Sigmoid colon (tissue), 7 donors: ENCODE measurements around the gene RTL3. TPM values are rescaled to one million over a fixed set of nuclear protein-coding genes. Genes with fewer than 3 reads are reported as not detected.

ENCODE experiments used
- DNase-seq: peaks from one replicate; pipeline ENCODE4 v3.0.0-alpha.2; 2019
- H3K27ac ChIP-seq, 4 donors: fragments of 200-600 bp; sonication (generic); one replicate each; pipeline ENCODE4 v1.5.1; 2016 to 2019; ENCODE audit warnings: mild to moderate bottlenecking in 1 of 4
- H3K27me3 ChIP-seq, 3 donors: fragments of 200-600 bp; sonication (generic); one replicate each; pipeline ENCODE4 v1.5.1; 2019; ENCODE audit warnings: mild to moderate bottlenecking in 1 of 3
- H3K36me3 ChIP-seq, 4 donors: fragments of 200-600 bp; sonication (generic); one replicate each; pipeline ENCODE4 v1.5.1; 2016 to 2019
- H3K4me1 ChIP-seq, 4 donors: fragments of 200-600 bp; sonication (generic); one replicate each; pipeline ENCODE4 v1.5.1; 2017 to 2019
- H3K4me3 ChIP-seq, 4 donors: fragments of 200-600 bp; sonication (generic); one replicate each; pipeline ENCODE4 v1.5.1; 2017 to 2019; ENCODE audit warnings: mild to moderate bottlenecking in 2 of 4, moderate library complexity in 1 of 4
- H3K9me3 ChIP-seq, 4 donors: fragments of 200-600 bp in 3 of 4; sonication (generic) in 3 of 4; one replicate each; pipeline versions ENCODE4 v1.5.1 to v1.6.1; 2013 to 2019
- EP300 ChIP-seq, 4 donors: sonication (generic); formaldehyde crosslinking; IDR thresholded peaks; one replicate each; pipeline ENCODE4 v1.6.1; 2017; ENCODE audit warnings: antibody characterized with exemption in 4 of 4
- POLR2A ChIP-seq, 2 donors: fragments of 450-650 bp; IDR thresholded peaks; one replicate each; pipeline ENCODE4 v1.6.1; 2016; ENCODE audit warnings: antibody characterized with exemption in 2 of 2, mild to moderate bottlenecking in 2 of 2, moderate library complexity in 2 of 2
- POLR2AphosphoS5 ChIP-seq, 4 donors: sonication (generic); formaldehyde crosslinking; IDR thresholded peaks; one replicate each; pipeline ENCODE4 v1.6.1; 2017; ENCODE audit warnings: antibody characterized with exemption in 4 of 4
- WGBS, 2 donors: extraction: QIAGEN DNeasy Blood & Tissue Kit; methylation state at CpG; one replicate each; pipeline ENCODE4 v1.1.7; 2013; 5-methylcytosine and 5-hydroxymethylcytosine counted together
- intact Hi-C: fragments of 100-400 bp; cut with DNase I; formaldehyde crosslinking; loops from one replicate; pipeline ENCODE4 v1.15.1; 2023
- polyA plus RNA-seq, 3 donors: library from polyadenylated mRNA; stranded (reverse); fragments of 200-250 nt; gene quantifications; one replicate each; pipeline ENCODE4 v1.2.3, GENCODE V29; 2013
- total RNA-seq, 4 donors: library from RNA; depleted of rRNA; stranded (reverse); fragments of >200 nt; gene quantifications; one replicate each; pipeline ENCODE4 v1.1.0, GENCODE V29; 2016
- TF ChIP-seq, protein P1 (sequence below), 4 experiments: fragments of 450-650 bp in 3 of 4; fragments of 200-600 bp in 1 of 4; IDR thresholded peaks; one replicate each; pipeline ENCODE4 v1.5.1; 2016 to 2019; ENCODE audit warnings: antibody characterized with exemption in 4 of 4, mild to moderate bottlenecking in 3 of 4, moderate library complexity in 2 of 4
- donor health status: healthy with polysubstance abuse.
- donor health status: Bipolar disorder and iron deficiency.
- donor health status: healthy.

RTL3 gene
- total and polyA plus RNA-seq, 7 donors: under 0.01 to 2.8 (median 1.0) TPM; not detected in 1

DNA sequence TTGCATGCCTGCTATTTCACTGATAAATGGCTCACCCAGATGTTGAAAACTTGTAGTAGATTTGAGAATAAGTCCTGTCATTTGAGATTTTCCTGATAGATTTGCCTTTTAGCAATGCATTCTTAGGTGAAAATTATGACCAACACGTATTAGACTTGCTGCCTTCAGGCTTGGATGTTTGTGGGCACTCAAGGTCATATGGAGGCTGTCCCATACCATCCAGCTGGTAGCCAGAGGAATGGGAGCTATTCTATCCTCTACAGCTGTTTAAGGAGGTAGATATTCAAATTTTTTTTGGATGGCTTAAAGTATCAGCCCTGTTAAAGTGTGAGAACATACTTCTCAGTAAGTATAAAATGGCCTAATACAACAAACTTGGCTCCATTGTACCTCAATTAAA is 34.7 kb downstream of the RTL3 start:
- H3K4me1 ChIP-seq: no peaks in the 10 kb centered on the region
- no peak for DNase-seq
- intact Hi-C loops: no loop called here
- no peaks in the 10 kb centered on the region for H3K27me3 ChIP-seq
- H3K4me3 ChIP-seq: no peak overlapping the region
- H3K9me3 ChIP-seq: no peaks in the 10 kb centered on the region
- 64 to 86% methylated on average over 1 of the region's 1 CpG for WGBS, 2 donors
- no peak overlapping the region for H3K27ac ChIP-seq
- no peaks in the 10 kb centered on the region for H3K36me3 ChIP-seq
- no peak for TF ChIP-seq POLR2AphosphoS5 (IDR thresholded peaks at IDR 0.05)
- TF ChIP-seq, protein P1, sequence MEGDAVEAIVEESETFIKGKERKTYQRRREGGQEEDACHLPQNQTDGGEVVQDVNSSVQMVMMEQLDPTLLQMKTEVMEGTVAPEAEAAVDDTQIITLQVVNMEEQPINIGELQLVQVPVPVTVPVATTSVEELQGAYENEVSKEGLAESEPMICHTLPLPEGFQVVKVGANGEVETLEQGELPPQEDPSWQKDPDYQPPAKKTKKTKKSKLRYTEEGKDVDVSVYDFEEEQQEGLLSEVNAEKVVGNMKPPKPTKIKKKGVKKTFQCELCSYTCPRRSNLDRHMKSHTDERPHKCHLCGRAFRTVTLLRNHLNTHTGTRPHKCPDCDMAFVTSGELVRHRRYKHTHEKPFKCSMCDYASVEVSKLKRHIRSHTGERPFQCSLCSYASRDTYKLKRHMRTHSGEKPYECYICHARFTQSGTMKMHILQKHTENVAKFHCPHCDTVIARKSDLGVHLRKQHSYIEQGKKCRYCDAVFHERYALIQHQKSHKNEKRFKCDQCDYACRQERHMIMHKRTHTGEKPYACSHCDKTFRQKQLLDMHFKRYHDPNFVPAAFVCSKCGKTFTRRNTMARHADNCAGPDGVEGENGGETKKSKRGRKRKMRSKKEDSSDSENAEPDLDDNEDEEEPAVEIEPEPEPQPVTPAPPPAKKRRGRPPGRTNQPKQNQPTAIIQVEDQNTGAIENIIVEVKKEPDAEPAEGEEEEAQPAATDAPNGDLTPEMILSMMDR (IDR thresholded peaks at IDR 0.05): no peak
- no peak for TF ChIP-seq EP300 (IDR thresholded peaks at IDR 0.05)
- no peak for TF ChIP-seq POLR2A (IDR thresholded peaks at IDR 0.05)

DNA sequence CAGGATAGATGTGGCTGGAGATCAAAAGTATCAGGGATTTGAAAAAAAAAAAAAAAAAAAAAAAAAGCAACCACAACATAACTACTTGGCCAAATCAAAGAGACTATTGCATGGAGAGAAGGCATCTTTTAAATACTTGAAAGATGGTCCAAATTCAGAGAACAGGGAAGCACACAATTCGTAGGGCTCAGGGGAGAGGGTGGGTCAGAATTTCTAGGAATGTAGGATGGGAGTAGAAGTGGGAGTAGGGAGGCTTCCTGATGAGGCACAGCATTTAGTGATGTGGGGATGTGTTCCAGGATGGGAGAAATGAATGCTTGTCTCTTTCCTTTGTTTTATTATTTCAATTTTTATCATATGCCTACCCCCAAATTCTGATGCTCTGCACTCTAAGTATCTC is 36.3 kb downstream of the RTL3 start:
- no peak overlapping the region for H3K4me3 ChIP-seq
- no peak overlapping the region for H3K27ac ChIP-seq
- intact Hi-C loops: no loop called here
- H3K27me3 ChIP-seq: no peaks in the 10 kb centered on the region
- no peaks in the 10 kb centered on the region for H3K9me3 ChIP-seq
- WGBS, 2 donors: 78 to 90% methylated on average over 1 of the region's 1 CpG
- no peak for TF ChIP-seq POLR2A (IDR thresholded peaks at IDR 0.05)
- no peak for TF ChIP-seq POLR2AphosphoS5 (IDR thresholded peaks at IDR 0.05)
- TF ChIP-seq EP300 (IDR thresholded peaks at IDR 0.05): no peak
- TF ChIP-seq, protein P1 (IDR thresholded peaks at IDR 0.05): no peak
- no peaks in the 10 kb centered on the region for H3K4me1 ChIP-seq
- no peaks in the 10 kb centered on the region for H3K36me3 ChIP-seq
- DNase-seq: no peak

DNA sequence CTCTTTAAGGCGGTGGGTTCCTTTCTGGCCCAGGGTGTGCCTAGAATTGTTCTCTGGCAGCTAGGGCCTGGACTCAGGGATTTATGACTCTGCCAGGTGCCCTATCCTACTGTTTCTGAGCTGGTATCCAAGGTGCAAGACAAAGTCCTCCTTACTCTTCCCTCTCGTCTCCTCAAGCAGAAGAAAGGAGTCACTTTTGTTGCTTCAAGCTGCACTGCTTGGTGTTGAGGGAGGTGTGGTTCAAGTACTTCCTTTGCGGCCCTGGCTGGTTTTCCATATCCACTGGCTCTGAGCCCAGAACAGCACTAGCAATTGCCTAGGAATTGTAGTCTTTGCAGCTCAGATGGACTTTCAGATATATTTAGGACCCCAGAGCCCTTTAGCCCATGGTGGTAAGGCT is 39.3 kb downstream of the RTL3 start:
- Histone ChIP-seq H3K9me3 (no peaks in the 10 kb centered on the region), H3K36me3 (no peaks in the 10 kb centered on the region), H3K27me3 (no peaks in the 10 kb centered on the region), H3K4me3 (no peak overlapping the region), H3K4me1 (no peaks in the 10 kb centered on the region), H3K27ac (no peak overlapping the region)
- DNase-seq: no peak
- 25 to 70% methylated on average over 3 of the region's 3 CpGs for WGBS, 2 donors
- TF ChIP-seq, protein P1 (IDR thresholded peaks at IDR 0.05): no peak
- no peak for TF ChIP-seq EP300 (IDR thresholded peaks at IDR 0.05)
- no peak for TF ChIP-seq POLR2AphosphoS5 (IDR thresholded peaks at IDR 0.05)
- no peak for TF ChIP-seq POLR2A (IDR thresholded peaks at IDR 0.05)
- intact Hi-C loops: no loop called here

DNA sequence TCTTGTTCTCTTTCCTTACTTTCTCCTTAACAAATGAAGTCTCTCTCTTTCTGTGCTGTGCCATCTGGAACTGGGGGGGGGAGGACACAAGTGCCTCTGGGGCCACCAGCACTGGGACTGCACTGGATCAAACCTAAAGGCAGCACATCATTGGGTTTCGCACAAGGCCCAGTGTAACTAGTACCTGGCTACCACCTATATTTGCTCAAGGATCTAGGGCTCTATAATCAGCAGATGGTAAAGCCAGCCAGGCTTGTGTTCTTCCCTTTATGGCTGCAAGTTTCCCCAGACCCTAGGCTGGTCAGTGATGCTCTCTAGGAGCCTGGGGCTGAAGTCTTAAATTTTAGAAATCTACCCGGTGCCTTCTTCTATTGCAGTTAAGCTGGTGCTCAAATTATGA is 40.1 kb downstream of the RTL3 start:
- Histone ChIP-seq H3K9me3 (no peaks in the 10 kb centered on the region), H3K4me1 (no peaks in the 10 kb centered on the region), H3K27ac (no peak overlapping the region), H3K4me3 (no peak overlapping the region), H3K27me3 (no peaks in the 10 kb centered on the region), H3K36me3 (no peaks in the 10 kb centered on the region)
- no peak for DNase-seq
- intact Hi-C loops: no loop called here
- TF ChIP-seq, protein P1 (IDR thresholded peaks at IDR 0.05): no peak
- TF ChIP-seq POLR2AphosphoS5 (IDR thresholded peaks at IDR 0.05) (no peak), POLR2A (IDR thresholded peaks at IDR 0.05) (no peak), EP300 (IDR thresholded peaks at IDR 0.05) (no peak)
- WGBS, 2 donors: 78 to 94% methylated on average over 2 of the region's 2 CpGs

DNA sequence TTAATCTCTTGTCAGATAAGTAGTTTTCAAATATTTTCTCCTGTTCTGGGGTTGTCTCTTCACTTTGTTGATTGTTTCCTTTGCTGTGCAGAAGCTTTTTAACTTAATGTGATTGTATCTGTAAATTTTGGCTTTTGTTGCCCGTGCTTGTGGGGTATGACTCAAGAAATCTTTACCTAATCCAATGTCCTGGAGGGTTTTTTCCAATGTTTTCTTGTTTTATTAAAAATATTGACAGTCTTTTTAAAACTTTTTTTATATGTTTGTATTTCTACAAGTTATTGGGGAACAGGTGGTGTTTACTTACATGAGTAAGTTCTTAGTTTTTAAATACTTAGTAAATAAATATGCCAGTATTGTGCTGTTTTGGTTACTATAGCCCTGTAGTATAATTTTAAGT is 44.9 kb downstream of the RTL3 start:
- Histone ChIP-seq H3K27me3 (no peaks in the 10 kb centered on the region), H3K4me3 (no peak overlapping the region), H3K36me3 (no peaks in the 10 kb centered on the region), H3K9me3 (no peaks in the 10 kb centered on the region), H3K27ac (no peak overlapping the region), H3K4me1 (no peaks in the 10 kb centered on the region)
- intact Hi-C loops: no loop called here
- no peak for DNase-seq
- TF ChIP-seq, protein P1 (IDR thresholded peaks at IDR 0.05): no peak
- TF ChIP-seq POLR2A (IDR thresholded peaks at IDR 0.05) (no peak), EP300 (IDR thresholded peaks at IDR 0.05) (no peak), POLR2AphosphoS5 (IDR thresholded peaks at IDR 0.05) (no peak)
- WGBS, 2 donors: 63 to 76% methylated on average over 1 of the region's 1 CpG
